Suprapubic skin (tissue), 4 donors: ENCODE data around the gene STAC2. TPM values are rescaled to one million over a fixed set of nuclear protein-coding genes. Genes with fewer than 3 reads are reported as not detected.

ENCODE experiments used
- DNase-seq, 2 donors: peaks; one replicate each; pipeline ENCODE4 v3.0.0-alpha.2; 2019; ENCODE audit warnings: low spot score in 2 of 2
- H3K27ac ChIP-seq: fragments of 200-600 bp; sonication (generic); one replicate; pipeline ENCODE4 v1.5.1; 2019
- H3K27me3 ChIP-seq: fragments of 200-600 bp; sonication (generic); one replicate; pipeline ENCODE4 v1.5.1; 2019
- H3K36me3 ChIP-seq: fragments of 200-600 bp; sonication (generic); one replicate; pipeline ENCODE4 v1.5.1; 2019
- H3K4me1 ChIP-seq: fragments of 200-600 bp; sonication (generic); one replicate; pipeline ENCODE4 v1.5.1; 2019
- H3K4me3 ChIP-seq: fragments of 200-600 bp; sonication (generic); one replicate; pipeline ENCODE4 v1.5.1; 2019; ENCODE audit warnings: mild to moderate bottlenecking
- H3K9me3 ChIP-seq: fragments of 200-600 bp; sonication (generic); one replicate; pipeline ENCODE4 v1.5.1; 2019
- EP300 ChIP-seq: sonication (generic); formaldehyde crosslinking; IDR thresholded peaks from one replicate; pipeline ENCODE4 v1.6.1; 2017; ENCODE audit warnings: antibody characterized with exemption
- POLR2A ChIP-seq, 2 donors: fragments of 450-650 bp; IDR thresholded peaks; one replicate each; pipeline ENCODE4 v1.6.1; 2017; ENCODE audit warnings: antibody characterized with exemption in 2 of 2, mild to moderate bottlenecking in 2 of 2, moderate library complexity in 2 of 2
- POLR2AphosphoS5 ChIP-seq, 3 donors: sonication (generic); formaldehyde crosslinking; IDR thresholded peaks; one replicate each; pipeline ENCODE4 v1.6.1; 2017; ENCODE audit warnings: antibody characterized with exemption in 3 of 3
- WGBS: methylation state at CpG from one replicate; pipeline ENCODE4 v1.1.5; 2018; 5-methylcytosine and 5-hydroxymethylcytosine counted together
- total RNA-seq, 4 donors: library from RNA; depleted of rRNA; stranded (reverse); fragments of >200 nt; gene quantifications; one replicate each; pipeline ENCODE4 v1.1.0, GENCODE V29; 2016
- TF ChIP-seq, protein P1 (sequence below), 2 donors: fragments of 200-600 bp in 1 of 2; fragments of 450-650 bp in 1 of 2; sonication (generic) in 1 of 2; IDR thresholded peaks; one replicate each; pipeline ENCODE4 v1.5.1; 2016 to 2019; ENCODE audit warnings: antibody characterized with exemption in 2 of 2, mild to moderate bottlenecking in 1 of 2, moderate library complexity in 1 of 2

STAC2 gene
- total RNA-seq, 4 donors from 2014 or later, result 10.9 to 26.4 (median 16.5) TPM

DNA sequence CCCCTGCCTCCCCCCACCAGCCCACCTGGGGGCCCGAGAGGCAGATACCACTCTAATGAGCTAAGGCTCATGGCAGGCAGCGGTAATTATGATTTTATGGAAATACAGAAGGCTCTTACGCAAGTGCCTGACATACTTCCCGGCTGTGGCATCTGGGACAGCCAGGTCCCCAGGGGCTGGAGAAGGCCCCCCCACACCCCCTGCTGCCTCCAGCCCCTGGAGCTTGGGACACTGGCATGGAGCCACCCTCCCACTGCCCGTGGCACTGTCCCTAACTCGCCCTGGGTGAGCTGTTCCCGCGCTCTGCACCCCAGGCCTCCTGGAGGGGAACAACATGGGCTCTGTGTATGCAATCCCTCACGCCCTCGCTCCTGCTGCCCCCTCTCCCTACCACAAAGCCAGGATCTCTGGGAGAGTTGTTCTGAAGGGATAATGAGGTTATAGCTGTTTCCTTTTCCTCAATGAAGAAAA, 5.4 kb upstream of the STAC2 start:
- no peaks in the 10 kb centered on the region for H3K36me3 ChIP-seq
- H3K4me1 ChIP-seq, result peaks cover 24% of the 10 kb centered on the region
- 43% methylated on average over 5 of the region's 10 CpGs for WGBS
- peak overlapping the region; percentile 2 for H3K27ac ChIP-seq
- no peak for DNase-seq
- no peak for TF ChIP-seq EP300
- no peak for TF ChIP-seq POLR2A (IDR thresholded peaks at IDR 0.05)
- TF ChIP-seq, protein P1, sequence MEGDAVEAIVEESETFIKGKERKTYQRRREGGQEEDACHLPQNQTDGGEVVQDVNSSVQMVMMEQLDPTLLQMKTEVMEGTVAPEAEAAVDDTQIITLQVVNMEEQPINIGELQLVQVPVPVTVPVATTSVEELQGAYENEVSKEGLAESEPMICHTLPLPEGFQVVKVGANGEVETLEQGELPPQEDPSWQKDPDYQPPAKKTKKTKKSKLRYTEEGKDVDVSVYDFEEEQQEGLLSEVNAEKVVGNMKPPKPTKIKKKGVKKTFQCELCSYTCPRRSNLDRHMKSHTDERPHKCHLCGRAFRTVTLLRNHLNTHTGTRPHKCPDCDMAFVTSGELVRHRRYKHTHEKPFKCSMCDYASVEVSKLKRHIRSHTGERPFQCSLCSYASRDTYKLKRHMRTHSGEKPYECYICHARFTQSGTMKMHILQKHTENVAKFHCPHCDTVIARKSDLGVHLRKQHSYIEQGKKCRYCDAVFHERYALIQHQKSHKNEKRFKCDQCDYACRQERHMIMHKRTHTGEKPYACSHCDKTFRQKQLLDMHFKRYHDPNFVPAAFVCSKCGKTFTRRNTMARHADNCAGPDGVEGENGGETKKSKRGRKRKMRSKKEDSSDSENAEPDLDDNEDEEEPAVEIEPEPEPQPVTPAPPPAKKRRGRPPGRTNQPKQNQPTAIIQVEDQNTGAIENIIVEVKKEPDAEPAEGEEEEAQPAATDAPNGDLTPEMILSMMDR (IDR thresholded peaks at IDR 0.05), result no peak
- no peak for TF ChIP-seq POLR2AphosphoS5 (IDR thresholded peaks at IDR 0.05)
- peaks cover 16% of the 10 kb centered on the region for H3K27me3 ChIP-seq
- H3K4me3 ChIP-seq, result no peak overlapping the region
- no peaks in the 10 kb centered on the region for H3K9me3 ChIP-seq

DNA sequence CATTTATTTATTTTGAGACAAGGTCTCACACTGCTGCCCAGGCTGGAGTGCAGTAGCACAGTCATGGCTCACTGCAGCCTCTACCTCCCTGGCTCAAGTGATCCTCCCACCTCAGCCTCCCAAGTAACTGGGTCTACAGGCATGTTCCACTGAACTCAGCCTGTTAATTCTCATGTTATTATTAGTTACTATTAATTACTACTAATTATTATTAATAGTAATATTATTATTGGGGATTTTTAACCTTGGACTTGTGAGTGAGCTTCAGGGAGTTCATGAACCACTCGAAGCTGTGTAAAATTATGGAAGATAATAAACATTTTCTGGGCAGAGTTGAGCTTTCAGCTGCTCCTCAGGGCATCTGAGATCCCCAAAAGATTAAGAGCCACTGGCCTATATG, 4.6 kb upstream of the STAC2 start:
- no peak overlapping the region for H3K4me3 ChIP-seq
- no peaks in the 10 kb centered on the region for H3K9me3 ChIP-seq
- no peaks in the 10 kb centered on the region for H3K36me3 ChIP-seq
- TF ChIP-seq, protein P1 (IDR thresholded peaks at IDR 0.05), result no peak
- TF ChIP-seq POLR2A (IDR thresholded peaks at IDR 0.05), result no peak
- TF ChIP-seq EP300, result no peak
- no peak for TF ChIP-seq POLR2AphosphoS5 (IDR thresholded peaks at IDR 0.05)
- DNase-seq, result no peak
- H3K4me1 ChIP-seq, result peaks cover 32% of the 10 kb centered on the region
- no peak overlapping the region for H3K27ac ChIP-seq
- peaks cover 24% of the 10 kb centered on the region for H3K27me3 ChIP-seq
- 88% methylated on average over 1 of the region's 1 CpG for WGBS

DNA sequence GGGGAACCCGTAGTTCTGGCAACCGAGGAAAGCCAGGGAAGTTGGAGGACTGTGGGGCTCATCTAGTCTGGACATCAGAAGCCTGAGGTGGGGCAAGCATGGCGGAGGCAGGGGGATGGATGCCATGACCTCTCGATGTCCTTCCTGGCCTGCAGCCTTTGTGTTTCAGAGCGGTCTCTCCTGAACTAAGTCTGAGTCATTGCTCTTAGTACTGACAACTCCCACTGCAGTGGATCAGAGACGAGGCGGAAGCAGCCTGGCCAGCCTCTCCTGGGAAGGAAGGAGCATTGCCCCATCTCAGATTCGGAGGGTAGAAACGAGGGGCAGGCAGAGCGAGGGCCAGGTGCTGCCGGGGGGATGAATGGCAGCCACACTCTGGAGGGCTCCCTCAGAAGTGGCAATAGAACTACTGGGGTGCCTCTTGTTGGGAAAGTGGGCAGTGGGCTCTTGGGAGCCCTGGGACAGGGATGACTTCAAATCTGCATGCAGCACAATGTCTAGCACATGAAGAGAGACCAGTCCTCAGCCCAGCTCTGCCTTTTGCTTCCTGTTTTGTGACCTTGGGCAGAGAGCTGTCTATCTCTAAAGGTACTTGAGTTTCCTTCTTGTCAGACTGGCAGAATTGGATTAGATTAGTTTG, 3.6 kb upstream of the STAC2 start:
- no peak for DNase-seq
- peaks cover 30% of the 10 kb centered on the region for H3K27me3 ChIP-seq
- no peak overlapping the region for H3K27ac ChIP-seq
- no peak overlapping the region for H3K4me3 ChIP-seq
- H3K36me3 ChIP-seq, result no peaks in the 10 kb centered on the region
- H3K4me1 ChIP-seq, result peaks cover 42% of the 10 kb centered on the region
- TF ChIP-seq EP300 (no peak), POLR2A (IDR thresholded peaks at IDR 0.05) (no peak)
- no peaks in the 10 kb centered on the region for H3K9me3 ChIP-seq
- WGBS, result 71% methylated on average over 11 of the region's 11 CpGs

DNA sequence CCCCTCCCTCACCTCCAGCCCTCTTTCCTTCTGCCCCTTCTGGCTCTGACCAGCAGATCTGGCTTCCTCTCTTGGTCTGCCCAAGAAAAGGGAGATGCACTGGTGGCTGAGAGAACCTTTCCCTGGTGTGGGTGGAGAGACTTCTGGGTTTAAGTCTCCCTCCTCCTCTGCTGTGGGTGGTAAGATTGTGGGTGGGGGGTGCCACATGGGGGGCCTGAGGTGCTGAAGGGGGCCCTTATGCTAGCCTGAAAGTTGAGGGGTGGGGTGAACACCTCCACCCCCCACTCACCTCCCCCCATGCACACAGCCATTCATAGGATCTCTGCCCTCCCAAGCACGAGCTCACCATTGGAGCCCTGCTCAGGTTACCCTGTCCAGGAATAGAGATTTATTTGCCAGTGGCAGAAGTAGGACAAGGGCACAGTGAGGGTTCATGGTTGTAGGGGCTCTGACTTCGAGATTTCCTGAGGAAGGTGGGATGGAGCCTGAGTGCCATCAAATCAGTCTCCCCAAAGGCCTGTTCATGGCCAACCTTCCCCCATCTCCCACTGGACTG, 1.7 kb upstream of the STAC2 start:
- no peak for DNase-seq
- H3K4me3 ChIP-seq, result no peak overlapping the region
- H3K27ac ChIP-seq, result no peak overlapping the region
- H3K36me3 ChIP-seq, result no peaks in the 10 kb centered on the region
- H3K4me1 ChIP-seq, result peaks cover 46% of the 10 kb centered on the region
- H3K9me3 ChIP-seq, result no peaks in the 10 kb centered on the region
- H3K27me3 ChIP-seq, result peaks cover 32% of the 10 kb centered on the region
- 86% methylated on average over 2 of the region's 2 CpGs for WGBS
- no peak for TF ChIP-seq POLR2A (IDR thresholded peaks at IDR 0.05)
- TF ChIP-seq EP300, result no peak
- TF ChIP-seq, protein P1 (IDR thresholded peaks at IDR 0.05), result no peak
- TF ChIP-seq POLR2AphosphoS5 (IDR thresholded peaks at IDR 0.05), result no peak

DNA sequence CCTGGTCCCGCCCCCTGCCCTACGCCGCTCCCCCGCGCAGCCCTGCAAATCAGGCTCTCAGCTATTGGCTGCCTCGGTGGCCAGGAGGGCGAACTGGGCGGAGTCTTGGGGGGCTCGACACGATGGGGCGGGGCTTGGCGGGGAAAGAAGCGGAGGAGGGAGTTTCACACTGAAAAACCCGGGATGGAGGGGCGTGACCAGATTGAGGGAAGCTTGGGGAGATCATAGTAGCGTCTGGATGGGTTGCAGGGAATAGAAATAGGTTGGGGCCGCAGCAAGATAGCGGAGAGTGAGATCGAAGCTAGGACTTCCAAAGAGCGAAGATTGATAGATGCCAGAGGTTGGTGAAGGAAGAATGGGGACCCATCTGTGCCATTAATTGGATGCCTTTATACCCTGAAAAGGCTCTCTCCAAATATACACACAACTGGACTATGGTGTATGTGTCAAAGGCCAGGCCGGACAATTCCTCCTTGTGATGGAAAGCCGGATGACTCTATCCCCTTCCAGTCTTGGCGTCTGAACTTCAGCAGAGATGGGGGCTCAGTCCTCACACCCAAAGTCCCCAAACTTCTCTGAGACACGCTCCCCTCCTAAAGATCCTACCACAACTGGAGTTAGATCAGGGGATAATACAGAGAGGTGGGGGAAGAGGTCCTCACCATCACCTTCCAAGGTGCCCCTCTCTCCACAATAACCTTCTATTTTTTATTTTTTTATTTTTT, 376 bp upstream of the STAC2 start:
- TF ChIP-seq EP300, result no peak
- no peak for TF ChIP-seq POLR2AphosphoS5 (IDR thresholded peaks at IDR 0.05)
- no peak for TF ChIP-seq POLR2A (IDR thresholded peaks at IDR 0.05)
- TF ChIP-seq, protein P1 (IDR thresholded peaks at IDR 0.05), result no peak
- Histone ChIP-seq H3K27ac (no peak overlapping the region), H3K9me3 (no peaks in the 10 kb centered on the region), H3K27me3 (peaks cover 25% of the 10 kb centered on the region), H3K4me3 (peak overlapping the region; percentile 53), H3K4me1 (peaks cover 33% of the 10 kb centered on the region), H3K36me3 (no peaks in the 10 kb centered on the region)
- DNase-seq, result no peak
- WGBS, result 20% methylated on average over 18 of the region's 24 CpGs
